Thymus (tissue), 11 donors: Measurements from ENCODE around the gene STAMBP. TPM values are rescaled to one million over a fixed set of nuclear protein-coding genes. Genes with fewer than 3 reads are reported as not detected.
A peak's percentile ranks its signal among the peaks of the same experiment; 100 is the strongest.
"Not testable (repeated sequence)": the region's sequence is repeated elsewhere in the genome, so short reads cannot be mapped to it uniquely, and the experiment has no call there.

Experiments used
- DNase-seq, 9 donors: peaks; one replicate each; pipeline ENCODE4 v3.0.0-alpha.2; 2013; ENCODE audit warnings: low spot score in 9 of 9, low read depth in 6 of 9, missing footprints in 1 of 9
- H3K27ac ChIP-seq, 2 donors: one replicate each; pipeline ENCODE4 v1.5.1; 2013; ENCODE audit warnings: control low read depth in 1 of 2, low read depth in 1 of 2, low read length in 1 of 2, mild to moderate bottlenecking in 1 of 2, moderate library complexity in 1 of 2
- H3K27me3 ChIP-seq, 2 donors: one replicate each; pipeline ENCODE4 v1.5.1; 2013; ENCODE audit warnings: low read length in 1 of 2; ENCODE audit not compliant: control insufficient read depth in 2 of 2, insufficient read depth in 1 of 2
- H3K36me3 ChIP-seq, 2 donors: one replicate each; pipeline ENCODE4 v1.5.1; 2013; ENCODE audit warnings: low read length in 1 of 2, mild to moderate bottlenecking in 1 of 2, moderate library complexity in 1 of 2; ENCODE audit not compliant: control insufficient read depth in 2 of 2, insufficient read depth in 2 of 2
- H3K4me1 ChIP-seq, 2 donors: one replicate each; pipeline ENCODE4 v1.5.1; 2013; ENCODE audit warnings: low read length in 2 of 2; ENCODE audit not compliant: control insufficient read depth in 2 of 2, insufficient read depth in 2 of 2
- H3K4me3 ChIP-seq, 2 donors: one replicate each; pipeline ENCODE4 v1.5.1; 2013; ENCODE audit warnings: low read length in 2 of 2, control low read depth in 1 of 2, mild to moderate bottlenecking in 1 of 2
- H3K9me3 ChIP-seq, 2 donors: one replicate each; pipeline ENCODE4 v1.5.1; 2013; ENCODE audit warnings: low read length in 1 of 2, mild to moderate bottlenecking in 1 of 2; ENCODE audit not compliant: control insufficient read depth in 2 of 2, insufficient read depth in 1 of 2
- WGBS: extraction: QIAGEN DNeasy Blood & Tissue Kit; methylation state at CpG from one replicate; pipeline ENCODE4 v1.1.7; 2013; 5-methylcytosine and 5-hydroxymethylcytosine counted together
- polyA plus RNA-seq: library from polyadenylated mRNA; stranded (reverse); fragments of 200-250 nt; gene quantifications from one replicate; pipeline ENCODE4 v1.2.3, GENCODE V29; 2013
- total RNA-seq: library from RNA; stranded (reverse); fragments of 120-200 nt; gene quantifications from one replicate; pipeline ENCODE4 v1.2.4, GENCODE V29; 2013
- donor health status: healthy.

STAMBP gene
- total and polyA plus RNA-seq, 2 donors, result 46.3 to 48.8 TPM

GRCh38 chr2:73868204-73868978 is 39.6 kb downstream of the STAMBP start:
- Histone ChIP-seq H3K27me3 (no peaks in the 10 kb centered on the region), H3K27ac (no peak overlapping the region), H3K9me3 (no peaks in the 10 kb centered on the region), H3K36me3 (peaks cover 28 to 29% of the 10 kb centered on the region in 2 donors), H3K4me3 (no peak overlapping the region), H3K4me1 (peaks cover 0 to 2% of the 10 kb centered on the region in 2 donors)
- DNase-seq, result no peak
- WGBS, result 97% methylated on average over 9 of the region's 9 CpGs

GRCh38 chr2:73870084-73870483 is 41.3 kb downstream of the STAMBP start:
- peak in 1 of 9 donors; percentile 9 for DNase-seq
- Histone ChIP-seq H3K36me3 (peaks cover 17 to 20% of the 10 kb centered on the region in 2 donors), H3K27ac (peak overlapping the region in 1 of 2 donors; percentile 49), H3K9me3 (no peaks in the 10 kb centered on the region), H3K4me1 (peaks cover 0 to 2% of the 10 kb centered on the region in 2 donors), H3K4me3 (no peak overlapping the region), H3K27me3 (no peaks in the 10 kb centered on the region)
- 92% methylated on average over 4 of the region's 4 CpGs for WGBS

- peak in 1 of 9 donors; percentile 25 for DNase-seq
- Histone ChIP-seq H3K36me3 (peaks cover under 1% of the 10 kb centered on the region in 2 donors), H3K4me3 (no peak overlapping the region), H3K4me1 (no peaks in the 10 kb centered on the region), H3K27ac (no peak overlapping the region), H3K9me3 (no peaks in the 10 kb centered on the region), H3K27me3 (no peaks in the 10 kb centered on the region)
- WGBS, result 85% methylated on average over 9 of the region's 9 CpGs
Measured at GRCh38 chr2:73877071-73877802, 48.5 kb downstream of the STAMBP start.

GRCh38 chr2:73877984-73878383 is 49.2 kb downstream of the STAMBP start:
- not testable (repeated sequence) for DNase-seq, H3K27me3 ChIP-seq, H3K9me3 ChIP-seq, H3K27ac ChIP-seq, H3K36me3 ChIP-seq, H3K4me3 ChIP-seq, H3K4me1 ChIP-seq
- WGBS, result 98% methylated on average over 5 of the region's 5 CpGs

- H3K27ac ChIP-seq, result no peak overlapping the region
- no peaks in the 10 kb centered on the region for H3K4me1 ChIP-seq
- H3K9me3 ChIP-seq, result no peaks in the 10 kb centered on the region
- H3K27me3 ChIP-seq, result no peaks in the 10 kb centered on the region
- no peak overlapping the region for H3K4me3 ChIP-seq
- DNase-seq, result no peak
- no peaks in the 10 kb centered on the region for H3K36me3 ChIP-seq
- 78% methylated on average over 2 of the region's 2 CpGs for WGBS
Measured at GRCh38 chr2:73885406-73885805, 56.6 kb downstream of the STAMBP start.

- no peak overlapping the region for H3K27ac ChIP-seq
- WGBS, result 93% methylated on average over 4 of the region's 4 CpGs
- peak in 1 of 9 donors; percentile 15 for DNase-seq
Measured at GRCh38 chr2:73886357-73886756, 57.6 kb downstream of the STAMBP start.

GRCh38 chr2:73887596-73888353 is 59.0 kb downstream of the STAMBP start:
- H3K4me1 ChIP-seq, H3K27me3 ChIP-seq, H3K27ac ChIP-seq, H3K4me3 ChIP-seq, DNase-seq, H3K9me3 ChIP-seq, H3K36me3 ChIP-seq: not testable (repeated sequence)
- WGBS, result 92% methylated on average over 11 of the region's 11 CpGs

More at GRCh38 chr2:73886357-73886756, 57.6 kb downstream of the STAMBP start:
- Histone ChIP-seq H3K36me3 (no peaks in the 10 kb centered on the region), H3K4me3 (no peak overlapping the region), H3K9me3 (no peaks in the 10 kb centered on the region), H3K27me3 (no peaks in the 10 kb centered on the region), H3K4me1 (no peaks in the 10 kb centered on the region)

- 82% methylated on average over 2 of the region's 2 CpGs for WGBS
- no peak overlapping the region for H3K4me3 ChIP-seq
- no peaks in the 10 kb centered on the region for H3K9me3 ChIP-seq
- no peaks in the 10 kb centered on the region for H3K36me3 ChIP-seq
- no peak overlapping the region for H3K27ac ChIP-seq
- H3K27me3 ChIP-seq, result no peaks in the 10 kb centered on the region
- DNase-seq, result peak in 1 of 9 donors; percentile 9
- no peaks in the 10 kb centered on the region for H3K4me1 ChIP-seq
Measured at GRCh38 chr2:73888388-73888787, 59.6 kb downstream of the STAMBP start.

- no peaks in the 10 kb centered on the region for H3K36me3 ChIP-seq
- no peaks in the 10 kb centered on the region for H3K27me3 ChIP-seq
- H3K9me3 ChIP-seq, result no peaks in the 10 kb centered on the region
- no peak for DNase-seq
- no peaks in the 10 kb centered on the region for H3K4me1 ChIP-seq
- WGBS, result 97% methylated on average over 5 of the region's 5 CpGs
- no peak overlapping the region for H3K4me3 ChIP-seq
- no peak overlapping the region for H3K27ac ChIP-seq
Measured at GRCh38 chr2:73889206-73889605, 60.4 kb downstream of the STAMBP start.
